AG04450 (cell line): ENCODE results near the gene STK32A. TPM values are rescaled to one million over a fixed set of nuclear protein-coding genes. Genes with fewer than 3 reads are reported as not detected.
"Not testable (repeated sequence)": the region's sequence is repeated elsewhere in the genome, so short reads cannot be mapped to it uniquely, and the experiment has no call there.

ENCODE experiments used
- CTCF ChIA-PET: fragments of 300-600, 350-600 bp; formaldehyde crosslinking; extraction: SDS; loops from one replicate; lab custom pipeline; 2022; ENCODE audit warnings: antibody characterized with exemption, inconsistent platforms; lab: Charles Lee
- POLR2A ChIA-PET: fragments of 350-600 bp; formaldehyde crosslinking; extraction: SDS; loops from one replicate; lab custom pipeline; 2021; ENCODE audit warnings: antibody characterized with exemption, inconsistent platforms; lab: Yijun Ruan, JAX
- DNase-seq: peaks from one replicate; pipeline ENCODE4 v3.0.0-alpha.2; 2011; ENCODE audit warnings: low read depth, low spot score
- H3K27ac ChIP-seq: one replicate; pipeline ENCODE4 v1.5.1; 2012; ENCODE audit warnings: low read depth, low read length, control low read depth
- H3K27me3 ChIP-seq: one replicate; pipeline ENCODE4 v1.6.0; 2012; ENCODE audit warnings: low read length; ENCODE audit not compliant: control insufficient read depth, insufficient read depth
- H3K4me3 ChIP-seq: 2 replicates; pipeline ENCODE4 v1.5.1; 2011; ENCODE audit warnings: mild to moderate bottlenecking, low read depth, low read length, control low read depth
- H3K9me3 ChIP-seq: 2 replicates; pipeline ENCODE4 v1.5.1; 2012; ENCODE audit warnings: low read length; ENCODE audit not compliant: control insufficient read depth, insufficient read depth
- polyA plus RNA-seq: library from polyadenylated mRNA; depleted of rRNA; stranded (reverse); fragments of >200 nt; gene quantifications from 2 replicates; pipeline ENCODE4 v1.2.3, GENCODE V29; 2011
- TF ChIP-seq, protein P1 (sequence below): IDR thresholded peaks from 2 replicates; pipeline ENCODE4 v1.5.1; 2011; ENCODE audit warnings: low read depth, low read length, control low read depth, inconsistent platforms

STK32A gene
- polyA plus RNA-seq, 1 experiment: 0.20 TPM

- H3K4me3 ChIP-seq: no peak overlapping the region
- no peaks in the 10 kb centered on the region for H3K9me3 ChIP-seq
- ChIA-PET POLR2A (no interaction called here), CTCF (interaction anchor here (0.5 kb wide), 1 partner anchor 10 kb away, joined by 3 read pairs; no protein-coding TSS in a partner anchor)
- DNase-seq: no peak
- no peak overlapping the region for H3K27ac ChIP-seq
- TF ChIP-seq, protein P1, sequence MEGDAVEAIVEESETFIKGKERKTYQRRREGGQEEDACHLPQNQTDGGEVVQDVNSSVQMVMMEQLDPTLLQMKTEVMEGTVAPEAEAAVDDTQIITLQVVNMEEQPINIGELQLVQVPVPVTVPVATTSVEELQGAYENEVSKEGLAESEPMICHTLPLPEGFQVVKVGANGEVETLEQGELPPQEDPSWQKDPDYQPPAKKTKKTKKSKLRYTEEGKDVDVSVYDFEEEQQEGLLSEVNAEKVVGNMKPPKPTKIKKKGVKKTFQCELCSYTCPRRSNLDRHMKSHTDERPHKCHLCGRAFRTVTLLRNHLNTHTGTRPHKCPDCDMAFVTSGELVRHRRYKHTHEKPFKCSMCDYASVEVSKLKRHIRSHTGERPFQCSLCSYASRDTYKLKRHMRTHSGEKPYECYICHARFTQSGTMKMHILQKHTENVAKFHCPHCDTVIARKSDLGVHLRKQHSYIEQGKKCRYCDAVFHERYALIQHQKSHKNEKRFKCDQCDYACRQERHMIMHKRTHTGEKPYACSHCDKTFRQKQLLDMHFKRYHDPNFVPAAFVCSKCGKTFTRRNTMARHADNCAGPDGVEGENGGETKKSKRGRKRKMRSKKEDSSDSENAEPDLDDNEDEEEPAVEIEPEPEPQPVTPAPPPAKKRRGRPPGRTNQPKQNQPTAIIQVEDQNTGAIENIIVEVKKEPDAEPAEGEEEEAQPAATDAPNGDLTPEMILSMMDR: no peak
- H3K27me3 ChIP-seq: peaks cover 3% of the 10 kb centered on the region
Measured at GRCh38 chr5:147359581-147359980, 124.8 kb downstream of the STK32A start.

DNA sequence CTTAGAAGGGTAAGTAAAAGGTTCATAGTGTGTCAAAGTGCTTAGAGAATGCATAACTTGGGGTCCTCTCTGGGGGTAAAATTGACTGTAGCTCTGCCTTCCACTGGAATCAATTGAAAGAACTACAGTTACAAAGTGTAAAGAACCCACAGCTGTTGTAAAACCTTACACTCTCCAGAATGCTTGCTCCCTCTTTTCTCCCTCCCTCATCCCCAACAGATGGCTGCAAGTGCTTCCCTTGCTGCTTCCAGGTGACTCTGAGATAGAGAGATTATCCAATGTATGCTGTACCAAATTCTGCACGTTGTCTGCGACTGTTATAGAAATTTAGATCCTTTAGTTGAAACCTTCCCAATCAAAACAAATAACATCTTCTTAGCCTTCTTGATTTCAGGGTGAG lies 126.0 kb downstream of the STK32A start:
- CTCF ChIA-PET: no interaction called here
- TF ChIP-seq, protein P1: no peak

DNA sequence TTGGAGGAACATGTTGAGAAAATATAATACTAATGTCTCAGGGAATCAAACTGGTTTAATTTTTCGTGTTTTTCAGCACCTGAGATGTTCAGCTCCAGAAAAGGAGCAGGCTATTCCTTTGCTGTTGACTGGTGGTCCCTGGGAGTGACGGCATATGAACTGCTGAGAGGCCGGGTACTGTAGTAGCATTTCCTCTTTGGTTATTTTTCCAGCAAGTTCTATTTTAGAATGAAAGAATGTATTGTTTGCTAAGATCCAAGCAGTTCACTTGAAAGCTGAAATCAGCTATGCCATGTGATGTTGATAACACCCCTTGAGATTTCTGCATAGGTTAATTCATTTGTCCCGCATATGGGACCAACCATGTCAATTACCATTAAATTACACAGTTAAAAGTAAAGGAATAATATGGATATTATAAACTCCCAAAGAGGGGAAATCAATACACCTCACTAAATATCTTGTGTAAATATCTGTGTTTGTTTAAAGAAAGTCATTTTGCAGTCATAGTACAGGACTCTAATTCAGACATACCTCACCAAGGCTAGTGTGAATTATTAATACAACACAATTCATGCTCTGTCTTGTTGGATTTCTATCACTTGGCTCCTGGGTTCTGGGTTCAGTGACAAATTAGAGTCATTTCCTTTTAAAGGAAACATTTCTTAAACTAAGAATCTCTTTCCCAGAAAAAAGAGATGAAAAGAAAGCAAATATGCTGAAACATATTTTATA lies 126.8 kb downstream of the STK32A start:
- H3K27me3 ChIP-seq: peaks cover 7% of the 10 kb centered on the region
- TF ChIP-seq, protein P1: no peak
- no peak for DNase-seq
- POLR2A ChIA-PET: no interaction called here
- no peak overlapping the region for H3K4me3 ChIP-seq
- H3K9me3 ChIP-seq: no peaks in the 10 kb centered on the region
- H3K27ac ChIP-seq: no peak overlapping the region
- CTCF ChIA-PET: no interaction called here

More for the DNA sequence above, 126.0 kb downstream of the STK32A start:
- H3K27me3 ChIP-seq: peaks cover 7% of the 10 kb centered on the region
- no peak for DNase-seq
- no peaks in the 10 kb centered on the region for H3K9me3 ChIP-seq
- POLR2A ChIA-PET: no interaction called here
- H3K4me3 ChIP-seq: no peak overlapping the region
- no peak overlapping the region for H3K27ac ChIP-seq

DNA sequence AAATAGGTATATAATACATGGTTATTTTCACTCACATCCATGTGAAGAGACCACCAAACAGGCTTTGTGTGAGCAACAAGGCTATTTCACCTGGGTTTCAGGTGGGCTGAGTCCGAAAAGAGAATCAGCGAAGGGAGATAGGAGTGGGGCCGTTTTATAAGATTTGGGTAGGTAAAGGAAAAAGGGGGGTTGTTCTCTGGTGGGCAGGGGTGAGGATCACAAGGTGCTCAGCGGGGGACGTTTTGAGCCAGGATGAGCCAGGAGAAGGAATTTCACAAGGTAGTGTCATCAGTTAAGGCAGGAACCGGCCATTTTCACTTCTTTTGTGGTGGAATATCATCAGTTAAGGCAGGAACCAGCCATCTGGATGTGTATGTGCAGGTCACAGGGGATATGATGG lies 132.6 kb downstream of the STK32A start:
- H3K27me3 ChIP-seq, DNase-seq, H3K27ac ChIP-seq, H3K4me3 ChIP-seq, POLR2A ChIA-PET, H3K9me3 ChIP-seq: not testable (repeated sequence)
- CTCF ChIA-PET: interaction anchor here (1.2 to 6.6 kb wide), 3 partner anchors 143 to 209 kb away, joined by 4 to 91 read pairs (median 57); no protein-coding TSS in a partner anchor

DNA sequence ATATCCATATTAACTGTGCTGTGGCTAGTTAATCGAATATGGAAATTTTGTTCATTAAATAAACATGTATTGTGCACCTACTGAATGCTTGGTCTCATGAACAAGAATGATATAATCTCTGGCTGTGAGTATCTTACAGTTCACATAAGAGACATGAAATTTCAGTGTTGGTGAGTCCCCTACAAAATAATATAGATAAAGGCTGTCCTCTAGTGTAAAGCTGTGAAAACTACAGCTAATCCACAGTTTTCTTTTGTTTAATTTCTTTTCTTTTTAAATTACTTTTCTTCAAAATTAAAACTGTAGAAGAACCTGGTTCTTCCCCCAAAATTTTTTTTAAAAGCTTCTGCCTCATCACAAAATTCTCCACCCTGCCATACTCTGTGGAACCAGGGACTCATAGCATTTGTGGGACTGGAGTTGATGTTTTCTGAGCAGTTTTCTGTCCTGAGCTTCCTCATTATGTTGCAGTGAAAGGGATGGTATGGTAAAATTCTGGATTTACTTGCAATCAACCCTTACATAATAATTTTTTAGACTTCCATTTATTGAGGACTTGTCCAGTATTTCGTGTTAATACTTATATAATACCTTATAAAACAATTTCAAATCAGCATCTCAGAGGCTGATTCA lies 135.0 kb downstream of the STK32A start:
- Histone ChIP-seq H3K27me3 (peaks cover 2% of the 10 kb centered on the region), H3K4me3 (no peak overlapping the region), H3K9me3 (no peaks in the 10 kb centered on the region), H3K27ac (no peak overlapping the region)
- POLR2A ChIA-PET: no interaction called here
- CTCF ChIA-PET: interaction anchor here (0.5 to 6.6 kb wide), 26 partner anchors 9 to 404 kb away, joined by 3 to 91 read pairs (median 4); partner anchors contain the start of gene STK32A
- TF ChIP-seq, protein P1: peak; percentile 61
- no peak for DNase-seq
